ENCODE measurements around the gene MTHFD1L.

- TF ChIP-seq CTCF (IDR thresholded peaks at IDR 0.05; ENCODE audit: borderline replicate concordance, extremely low read depth, low read length, poor library complexity, severe bottlenecking) (no peak), EZH2 (IDR thresholded peaks at IDR 0.05; ENCODE audit: borderline replicate concordance, low read depth, low read length, severe bottlenecking) (no peak)
Measured at GRCh38 chr6:151012321-151013294, 147.1 kb downstream of the MTHFD1L start.

Measured in DND-41 (cell line).